Prostate gland (tissue), 2 donors: ENCODE data around the gene SPOP. TPM values are rescaled to one million over a fixed set of nuclear protein-coding genes. Genes with fewer than 3 reads are reported as not detected.

Source experiments
- DNase-seq: peaks from one replicate; pipeline ENCODE4 v3.0.0-alpha.2; 2019; ENCODE audit warnings: low spot score
- H3K27ac ChIP-seq, 2 donors: fragments of 200-600 bp; sonication (generic); 2 replicates each; pipeline ENCODE4 v1.5.1; 2017 to 2019
- H3K27me3 ChIP-seq: fragments of 200-600 bp; sonication (generic); replicated peaks from 2 replicates; pipeline ENCODE4 v1.5.1; 2019; ENCODE audit not compliant: insufficient read depth
- H3K36me3 ChIP-seq, 2 donors: fragments of 200-600 bp; sonication (generic); 1 replicate in 1 of 2; 2 replicates in 1 of 2; pipeline versions ENCODE4 v1.5.1 to v1.8.1; 2017 to 2019
- H3K4me1 ChIP-seq: fragments of 200-600 bp; sonication (generic); replicated peaks from 2 replicates; pipeline ENCODE4 v1.5.1; 2019
- H3K4me3 ChIP-seq, 2 donors: fragments of 200-600 bp; sonication (generic); 2 replicates each; pipeline ENCODE4 v1.5.1; 2017 to 2019
- H3K9me3 ChIP-seq: fragments of 200-600 bp; sonication (generic); 2 replicates; pipeline ENCODE4 v1.5.1; 2017
- POLR2A ChIP-seq: fragments of 450-650 bp; IDR thresholded peaks from one replicate; pipeline ENCODE4 v1.6.1; 2016; ENCODE audit warnings: antibody characterized with exemption, mild to moderate bottlenecking
- POLR2AphosphoS5 ChIP-seq: sonication (generic); formaldehyde crosslinking; IDR thresholded peaks from one replicate; pipeline ENCODE4 v1.6.1; 2017; ENCODE audit warnings: antibody characterized with exemption
- WGBS: methylation state at CpG from one replicate; pipeline ENCODE4 v1.1.5; 2018; 5-methylcytosine and 5-hydroxymethylcytosine counted together
- intact Hi-C: fragments of 100-400 bp; cut with DNase I; formaldehyde crosslinking; loops from one replicate; pipeline ENCODE4 v1.14.2; 2022
- total RNA-seq, 2 donors: library from RNA; depleted of rRNA; stranded (reverse); fragments of >200 nt; gene quantifications; one replicate each; pipeline ENCODE4 v1.1.0, GENCODE V29; 2016
- TF ChIP-seq, protein P1 (sequence below), 4 experiments: fragments of 200-600 bp in 2 of 4; fragments of 450-650 bp in 2 of 4; sonication (generic) in 2 of 4; IDR thresholded peaks; 1 replicate in 3 of 4; 2 replicates in 1 of 4; pipeline ENCODE4 v1.5.1; 2016 to 2019; ENCODE audit warnings: antibody characterized with exemption in 4 of 4, mild to moderate bottlenecking in 2 of 4, moderate library complexity in 2 of 4

Gene SPOP
- total RNA-seq, 2 donors from 2014 or later: 80.8 to 93.0 TPM

DNA sequence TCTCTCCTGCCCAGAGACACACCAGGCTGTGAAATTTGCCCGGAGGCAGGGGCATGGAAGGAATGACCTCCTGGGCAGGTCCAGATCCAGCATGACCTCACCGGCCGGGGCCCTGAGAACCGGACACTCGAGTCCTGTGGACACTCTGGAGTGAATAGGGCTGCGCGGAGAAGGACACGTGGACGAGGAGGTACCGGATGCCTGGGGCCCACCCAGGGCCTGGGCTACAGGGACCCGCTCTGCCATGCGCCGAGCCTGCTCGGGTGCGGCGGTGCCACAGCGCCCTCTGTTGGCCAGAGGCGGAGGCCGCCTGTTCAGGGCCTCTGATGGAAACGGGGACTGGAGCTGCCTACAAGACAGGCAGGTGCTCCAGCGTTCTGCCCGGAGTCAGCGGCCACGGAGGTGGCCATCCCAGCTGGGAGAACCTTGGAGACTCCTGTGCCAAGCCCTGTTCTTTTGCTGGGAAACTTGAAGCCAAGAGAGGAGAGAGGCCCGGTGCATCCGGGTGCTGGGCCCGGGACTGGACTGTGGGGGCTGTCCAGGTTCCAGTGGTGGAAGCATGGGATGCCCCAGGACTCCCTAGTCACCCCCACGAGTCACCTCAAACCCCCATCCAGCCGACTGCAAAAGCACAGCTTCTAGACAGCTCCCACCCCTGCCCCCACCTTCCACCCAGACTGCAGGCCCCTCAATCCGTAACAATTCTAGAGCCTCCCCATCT, 121.5 kb downstream of the SPOP start:
- 13% methylated on average over 30 of the region's 30 CpGs for WGBS
- TF ChIP-seq POLR2A (no peak), POLR2AphosphoS5 (peak; percentile 47)
- TF ChIP-seq, protein P1, sequence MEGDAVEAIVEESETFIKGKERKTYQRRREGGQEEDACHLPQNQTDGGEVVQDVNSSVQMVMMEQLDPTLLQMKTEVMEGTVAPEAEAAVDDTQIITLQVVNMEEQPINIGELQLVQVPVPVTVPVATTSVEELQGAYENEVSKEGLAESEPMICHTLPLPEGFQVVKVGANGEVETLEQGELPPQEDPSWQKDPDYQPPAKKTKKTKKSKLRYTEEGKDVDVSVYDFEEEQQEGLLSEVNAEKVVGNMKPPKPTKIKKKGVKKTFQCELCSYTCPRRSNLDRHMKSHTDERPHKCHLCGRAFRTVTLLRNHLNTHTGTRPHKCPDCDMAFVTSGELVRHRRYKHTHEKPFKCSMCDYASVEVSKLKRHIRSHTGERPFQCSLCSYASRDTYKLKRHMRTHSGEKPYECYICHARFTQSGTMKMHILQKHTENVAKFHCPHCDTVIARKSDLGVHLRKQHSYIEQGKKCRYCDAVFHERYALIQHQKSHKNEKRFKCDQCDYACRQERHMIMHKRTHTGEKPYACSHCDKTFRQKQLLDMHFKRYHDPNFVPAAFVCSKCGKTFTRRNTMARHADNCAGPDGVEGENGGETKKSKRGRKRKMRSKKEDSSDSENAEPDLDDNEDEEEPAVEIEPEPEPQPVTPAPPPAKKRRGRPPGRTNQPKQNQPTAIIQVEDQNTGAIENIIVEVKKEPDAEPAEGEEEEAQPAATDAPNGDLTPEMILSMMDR (IDR thresholded peaks at IDR 0.05): peak; percentile 84 to 97 (median 96)
- Histone ChIP-seq H3K9me3 (no peaks in the 10 kb centered on the region), H3K27me3 (no peaks in the 10 kb centered on the region), H3K27ac (peak overlapping the region; percentile 36 to 42), H3K36me3 (no peaks in the 10 kb centered on the region), H3K4me3 (no peak overlapping the region), H3K4me1 (no peaks in the 10 kb centered on the region)
- intact Hi-C loops: loop anchor here (1.0 to 10.0 kb wide), 4 partner anchors 59 to 242 kb away; no protein-coding TSS in a partner anchor
- DNase-seq: peak; percentile 59

DNA sequence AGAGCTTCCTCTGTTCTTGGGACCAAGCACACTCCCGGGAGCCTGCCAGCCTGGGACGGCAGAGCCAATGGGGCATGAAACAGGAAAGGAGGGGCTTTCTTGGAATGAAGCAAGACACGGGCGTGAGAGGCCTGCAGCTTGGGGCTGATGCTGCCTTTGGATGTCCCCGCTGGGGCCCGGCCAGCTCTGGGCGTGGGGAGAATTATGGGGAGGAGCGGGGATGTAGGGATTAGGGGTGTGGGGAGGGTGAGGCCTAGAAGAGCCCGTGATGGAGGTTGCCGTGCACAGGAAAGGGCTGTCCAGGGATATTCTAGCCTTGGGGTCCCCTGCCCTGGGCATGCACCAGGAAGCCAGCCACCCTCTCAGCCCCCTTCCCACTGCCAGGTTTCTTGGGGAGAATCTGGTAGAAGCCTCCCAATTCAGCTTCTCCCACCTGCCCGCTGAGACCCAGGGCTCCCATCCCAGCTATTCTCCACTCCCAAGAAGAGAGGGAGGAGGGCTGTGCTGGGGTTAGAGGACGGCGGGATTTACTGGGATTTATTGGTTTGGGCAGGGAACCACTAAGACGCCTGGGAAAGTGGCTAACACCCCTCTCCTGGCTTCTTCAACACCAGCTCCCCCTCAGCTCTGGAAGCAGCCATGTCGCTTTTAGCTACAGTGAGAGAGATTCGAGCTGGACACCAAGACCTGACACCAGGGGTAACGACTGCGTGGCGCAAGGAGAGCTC, 122.2 kb downstream of the SPOP start:
- WGBS: 36% methylated on average over 19 of the region's 19 CpGs
- no peak for TF ChIP-seq POLR2A
- TF ChIP-seq POLR2AphosphoS5: no peak
- TF ChIP-seq, protein P1 (IDR thresholded peaks at IDR 0.05): no peak
- no peaks in the 10 kb centered on the region for H3K36me3 ChIP-seq
- peak overlapping the region; percentile 40 to 58 for H3K27ac ChIP-seq
- H3K27me3 ChIP-seq: no peaks in the 10 kb centered on the region
- intact Hi-C loops: loop anchor here (1.0 to 10.0 kb wide), 4 partner anchors 58 to 241 kb away; no protein-coding TSS in a partner anchor
- no peaks in the 10 kb centered on the region for H3K4me1 ChIP-seq
- no peak overlapping the region for H3K4me3 ChIP-seq
- H3K9me3 ChIP-seq: no peaks in the 10 kb centered on the region
- peak; percentile 49 for DNase-seq

DNA sequence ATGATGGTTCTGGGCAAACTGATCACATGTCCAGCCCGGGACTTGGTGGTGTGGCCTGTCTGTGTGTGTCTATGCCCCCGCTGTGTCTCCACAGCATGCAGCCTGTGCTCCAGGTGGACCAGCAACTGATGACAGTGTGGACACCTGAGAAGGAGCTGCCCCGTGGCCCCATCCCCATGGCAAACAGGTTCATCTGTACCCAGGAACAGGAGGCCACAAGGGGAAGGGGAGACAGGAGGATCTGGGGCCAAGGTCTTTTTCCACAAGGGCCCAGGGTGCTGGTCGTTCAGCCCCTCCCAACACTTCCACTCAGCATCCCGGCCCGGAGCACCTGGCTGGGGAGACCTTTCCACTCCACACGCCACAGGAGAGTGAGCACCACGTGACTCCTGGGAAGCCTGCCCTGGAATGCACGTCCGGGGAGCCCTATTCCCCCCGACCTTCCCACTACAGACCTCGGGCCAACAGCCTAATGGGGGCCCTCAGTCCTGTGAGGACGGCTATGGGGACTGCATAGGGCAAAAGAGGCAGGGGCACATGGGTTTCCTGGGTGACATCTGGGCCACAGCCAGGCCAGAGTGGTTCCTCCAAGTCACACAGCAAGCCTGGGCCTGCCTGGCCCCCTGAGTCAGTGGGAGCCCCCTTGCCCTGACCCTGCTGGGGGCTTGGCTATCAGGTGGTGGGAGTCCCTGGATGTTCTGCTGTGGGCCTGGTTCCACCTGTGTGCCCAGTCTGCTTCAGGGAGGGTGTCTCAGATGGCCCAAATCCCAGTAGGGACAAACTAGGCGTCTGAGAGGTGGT, 123.0 kb downstream of the SPOP start:
- intact Hi-C loops: loop anchor here (5.0 to 10.0 kb wide), 3 partner anchors 118 to 240 kb away; no protein-coding TSS in a partner anchor
- no peaks in the 10 kb centered on the region for H3K27me3 ChIP-seq
- TF ChIP-seq POLR2AphosphoS5 (no peak), POLR2A (no peak)
- TF ChIP-seq, protein P1 (IDR thresholded peaks at IDR 0.05): no peak
- H3K9me3 ChIP-seq: no peaks in the 10 kb centered on the region
- WGBS: 58% methylated on average over 14 of the region's 14 CpGs
- DNase-seq: no peak
- no peaks in the 10 kb centered on the region for H3K36me3 ChIP-seq
- no peak overlapping the region for H3K4me3 ChIP-seq
- no peaks in the 10 kb centered on the region for H3K4me1 ChIP-seq
- H3K27ac ChIP-seq: peak overlapping the region; percentile 40 to 58

DNA sequence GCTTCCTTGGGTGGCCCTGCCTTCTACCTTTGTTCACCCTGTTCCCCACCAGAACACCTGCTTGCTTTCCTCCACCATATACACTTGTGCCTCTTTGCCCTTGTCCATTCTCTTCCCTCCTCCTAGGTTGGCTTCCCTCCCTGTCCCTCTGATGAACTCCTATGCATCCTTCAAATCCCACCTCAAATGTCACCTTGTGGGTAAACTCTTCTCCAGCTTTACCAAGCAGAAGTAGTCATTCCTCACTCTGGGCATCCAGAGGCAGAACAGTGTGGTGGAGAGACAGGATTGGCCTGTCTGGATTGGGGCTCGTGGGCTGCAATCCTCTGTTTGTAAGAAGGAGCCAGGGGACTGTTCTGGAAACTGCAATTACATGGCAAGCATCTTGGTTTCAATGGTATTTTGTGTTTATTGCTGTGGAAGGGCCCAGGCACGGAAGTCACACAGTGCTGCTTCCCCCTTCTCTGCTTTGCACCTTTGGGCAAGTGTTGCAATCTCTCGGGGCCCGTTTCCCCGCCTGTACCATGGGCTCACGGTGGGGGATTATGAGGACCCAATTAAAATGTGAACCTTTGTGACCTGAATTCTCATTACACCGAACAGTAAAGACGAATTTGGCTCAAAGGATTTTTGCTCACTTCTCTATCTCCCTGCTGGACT, 124.1 kb downstream of the SPOP start:
- H3K27me3 ChIP-seq: no peaks in the 10 kb centered on the region
- no peak for DNase-seq
- intact Hi-C loops: loop anchor here (10.0 kb wide), 2 partner anchors 149 to 239 kb away; no protein-coding TSS in a partner anchor
- no peaks in the 10 kb centered on the region for H3K4me1 ChIP-seq
- H3K4me3 ChIP-seq: no peak overlapping the region
- no peak overlapping the region for H3K27ac ChIP-seq
- 83% methylated on average over 8 of the region's 8 CpGs for WGBS
- TF ChIP-seq, protein P1 (IDR thresholded peaks at IDR 0.05): no peak
- TF ChIP-seq POLR2AphosphoS5 (no peak), POLR2A (no peak)
- H3K9me3 ChIP-seq: no peaks in the 10 kb centered on the region
- H3K36me3 ChIP-seq: no peaks in the 10 kb centered on the region
